T-helper 2 cell treated with Interferon-gamma antibody and Interleukin-4, amounts not matched to agents 5 μg/mL and 100 μg/mL, for 36 hours (primary cell): Measurements from ENCODE around the gene SRSF6.
A peak's percentile ranks its signal among the peaks of the same experiment; 100 is the strongest.
"Not testable (repeated sequence)": the region's sequence is repeated elsewhere in the genome, so short reads cannot be mapped to it uniquely, and the experiment has no call there.

Experiments used
- DNase-seq: peaks from one replicate; pipeline ENCODE4 v3.0.0; 2021; ENCODE audit warnings: low spot score
- H3K27ac Mint-ChIP-seq: one replicate; pipeline ENCODE4 v1.8.0; 2021; ENCODE audit warnings: mild to moderate bottlenecking, mixed read lengths
- H3K27me3 Mint-ChIP-seq: one replicate; pipeline ENCODE4 v1.8.0; 2021; ENCODE audit warnings: low read depth, mixed read lengths
- H3K36me3 Mint-ChIP-seq: one replicate; pipeline ENCODE4 v1.8.0; 2021; ENCODE audit warnings: low read depth, mixed read lengths
- H3K4me1 Mint-ChIP-seq: one replicate; pipeline ENCODE4 v1.8.0; 2021; ENCODE audit warnings: low read depth, mixed read lengths
- H3K4me3 Mint-ChIP-seq: one replicate; pipeline ENCODE4 v1.8.0; 2022; ENCODE audit warnings: mild to moderate bottlenecking, moderate library complexity, mixed read lengths
- H3K9me3 Mint-ChIP-seq: one replicate; pipeline ENCODE4 v1.8.0; 2021; ENCODE audit warnings: mixed read lengths

SRSF6 gene

DNA sequence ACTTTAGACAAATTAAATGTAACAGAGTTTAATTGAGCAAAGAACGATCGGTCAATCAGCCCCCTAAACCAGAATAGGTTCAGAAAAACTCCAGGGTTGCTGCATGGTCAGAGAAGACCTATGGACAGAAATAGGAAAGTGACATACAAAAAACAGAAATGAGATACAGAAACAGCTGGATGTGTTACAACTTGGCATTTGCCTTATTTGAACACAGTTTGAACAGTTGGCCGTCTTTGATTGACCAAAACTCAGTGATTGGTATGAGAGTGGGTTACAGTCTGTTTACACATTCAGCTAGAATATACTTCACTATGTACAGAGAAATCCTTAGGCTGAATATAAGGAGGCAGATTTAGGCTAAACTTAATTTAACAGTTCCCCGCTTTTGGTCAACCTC, 19.9 kb downstream of the SRSF6 start:
- H3K36me3 Mint-ChIP-seq, result peaks cover 1% of the 10 kb centered on the region
- no peak for DNase-seq
- H3K27me3 Mint-ChIP-seq, result peaks cover 36% of the 10 kb centered on the region
- H3K27ac Mint-ChIP-seq, result no peak overlapping the region
- no peak overlapping the region for H3K4me3 Mint-ChIP-seq
- H3K4me1 Mint-ChIP-seq, result peaks cover 1% of the 10 kb centered on the region
- no peaks in the 10 kb centered on the region for H3K9me3 Mint-ChIP-seq

DNA sequence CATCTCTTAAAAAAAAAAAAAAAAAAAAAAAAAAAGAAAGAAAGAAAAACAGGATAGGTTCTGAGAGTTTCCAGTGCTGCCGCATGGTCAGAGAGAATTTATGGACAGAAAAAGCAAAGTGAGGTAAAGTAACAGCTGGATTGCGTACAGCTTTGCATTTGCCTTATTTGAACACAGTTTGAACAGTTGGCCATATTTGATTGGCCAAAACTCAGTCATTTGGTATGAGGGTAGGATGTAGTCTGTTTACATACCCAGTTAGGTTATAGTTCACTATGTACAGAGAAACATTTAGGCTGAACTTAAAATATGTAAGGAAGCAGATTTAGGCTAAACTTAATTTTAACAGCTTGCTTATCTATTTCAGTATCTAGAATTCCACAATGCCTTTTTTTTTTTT, 32.3 kb downstream of the SRSF6 start:
- no peak for DNase-seq
- Mint-ChIP-seq H3K4me3 (no peak overlapping the region), H3K9me3 (peaks cover 11% of the 10 kb centered on the region), H3K4me1 (peaks cover 6% of the 10 kb centered on the region), H3K27ac (no peak overlapping the region), H3K27me3 (no peaks in the 10 kb centered on the region), H3K36me3 (no peaks in the 10 kb centered on the region)

DNA sequence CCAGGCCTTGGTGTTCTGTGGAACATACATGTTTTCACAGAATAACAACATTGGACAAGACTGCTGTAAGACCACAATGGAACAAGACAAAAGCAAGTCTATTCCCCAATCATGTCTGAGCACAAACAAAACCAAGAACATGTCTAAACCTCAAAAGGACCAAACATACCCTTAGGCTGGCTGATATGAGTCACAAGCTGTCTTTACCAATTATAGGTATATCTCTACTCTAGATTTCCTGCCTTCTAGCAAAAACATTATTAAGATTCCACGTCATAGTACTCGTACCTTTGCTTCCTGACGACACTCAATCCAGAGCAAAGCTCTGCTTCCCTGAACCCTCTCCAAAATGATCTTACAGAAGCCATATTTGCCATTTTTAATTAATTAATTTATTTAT, 34.4 kb downstream of the SRSF6 start:
- H3K27ac Mint-ChIP-seq, result no peak overlapping the region
- H3K9me3 Mint-ChIP-seq, result peaks cover 7% of the 10 kb centered on the region
- peaks cover 2% of the 10 kb centered on the region for H3K27me3 Mint-ChIP-seq
- H3K36me3 Mint-ChIP-seq, result no peaks in the 10 kb centered on the region
- H3K4me3 Mint-ChIP-seq, result no peak overlapping the region
- no peak for DNase-seq
- H3K4me1 Mint-ChIP-seq, result peaks cover 6% of the 10 kb centered on the region

DNA sequence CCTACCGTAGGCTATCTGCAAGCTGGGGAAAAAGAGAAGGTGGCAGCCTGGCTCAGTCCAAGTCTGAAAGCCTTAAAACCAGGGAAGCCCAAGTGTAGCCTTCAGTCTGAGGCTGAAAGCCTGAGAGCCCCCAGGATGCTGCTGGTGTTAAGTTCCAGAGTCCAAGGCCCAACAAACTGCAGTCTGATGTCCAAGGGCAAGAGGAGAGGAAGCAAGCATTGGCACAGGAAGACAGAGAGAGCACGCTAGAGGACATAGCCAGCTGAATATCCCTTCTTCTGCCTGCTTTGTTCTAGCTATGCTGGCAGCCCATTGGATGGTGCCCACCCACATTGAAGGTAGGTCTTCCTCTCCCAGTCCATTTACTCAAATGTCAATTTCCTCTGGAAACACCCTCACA, 37.7 kb downstream of the SRSF6 start:
- H3K4me1 Mint-ChIP-seq, result peaks cover 6% of the 10 kb centered on the region
- H3K36me3 Mint-ChIP-seq, result no peaks in the 10 kb centered on the region
- no peak for DNase-seq
- H3K9me3 Mint-ChIP-seq, result no peaks in the 10 kb centered on the region
- H3K4me3 Mint-ChIP-seq, result no peak overlapping the region
- peaks cover 2% of the 10 kb centered on the region for H3K27me3 Mint-ChIP-seq
- H3K27ac Mint-ChIP-seq, result no peak overlapping the region

DNA sequence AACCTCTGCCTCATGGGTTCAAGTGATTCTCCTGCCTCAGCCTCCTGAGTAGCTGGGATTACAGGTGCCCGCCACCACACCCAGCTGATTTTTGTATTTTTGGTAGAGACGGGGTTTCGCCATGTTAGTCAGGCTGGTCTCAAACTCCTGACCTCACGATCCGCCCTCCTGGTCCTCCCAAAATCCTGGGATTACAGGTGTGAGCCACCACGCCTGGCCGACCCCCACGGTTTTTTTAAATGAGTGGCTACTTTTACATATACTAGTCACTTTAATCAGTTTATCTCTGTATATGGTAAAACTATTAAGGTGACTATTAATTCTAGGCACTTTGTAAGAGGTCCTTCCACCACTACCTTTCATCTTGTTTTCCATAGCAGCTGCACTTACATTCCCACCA, 44.3 kb downstream of the SRSF6 start:
- peaks cover 37% of the 10 kb centered on the region for H3K27me3 Mint-ChIP-seq
- H3K9me3 Mint-ChIP-seq, H3K4me3 Mint-ChIP-seq, H3K36me3 Mint-ChIP-seq, H3K4me1 Mint-ChIP-seq, H3K27ac Mint-ChIP-seq, DNase-seq: not testable (repeated sequence)

DNA sequence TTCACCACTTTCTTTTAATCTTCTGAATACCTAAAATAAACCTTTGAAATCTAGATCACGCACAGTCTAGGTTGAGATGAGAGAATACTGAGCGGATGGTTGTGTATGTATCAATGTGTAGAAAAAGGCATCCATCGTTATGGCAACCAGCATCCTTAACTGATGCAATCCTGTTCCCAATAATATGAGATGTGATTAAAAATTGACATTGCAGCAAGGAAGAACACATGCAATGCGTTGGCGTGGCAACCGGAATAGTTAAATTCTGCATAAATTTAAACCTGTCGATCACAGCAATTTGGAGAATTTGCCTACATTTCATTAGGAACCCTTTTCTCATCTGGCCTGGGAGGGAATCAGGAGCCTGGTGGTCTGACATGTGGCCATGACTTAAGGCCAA, 48.5 kb downstream of the SRSF6 start:
- Mint-ChIP-seq H3K4me1 (no peaks in the 10 kb centered on the region), H3K9me3 (no peaks in the 10 kb centered on the region), H3K27me3 (peaks cover 56% of the 10 kb centered on the region), H3K36me3 (no peaks in the 10 kb centered on the region), H3K4me3 (no peak overlapping the region), H3K27ac (no peak overlapping the region)
- DNase-seq, result no peak

DNA sequence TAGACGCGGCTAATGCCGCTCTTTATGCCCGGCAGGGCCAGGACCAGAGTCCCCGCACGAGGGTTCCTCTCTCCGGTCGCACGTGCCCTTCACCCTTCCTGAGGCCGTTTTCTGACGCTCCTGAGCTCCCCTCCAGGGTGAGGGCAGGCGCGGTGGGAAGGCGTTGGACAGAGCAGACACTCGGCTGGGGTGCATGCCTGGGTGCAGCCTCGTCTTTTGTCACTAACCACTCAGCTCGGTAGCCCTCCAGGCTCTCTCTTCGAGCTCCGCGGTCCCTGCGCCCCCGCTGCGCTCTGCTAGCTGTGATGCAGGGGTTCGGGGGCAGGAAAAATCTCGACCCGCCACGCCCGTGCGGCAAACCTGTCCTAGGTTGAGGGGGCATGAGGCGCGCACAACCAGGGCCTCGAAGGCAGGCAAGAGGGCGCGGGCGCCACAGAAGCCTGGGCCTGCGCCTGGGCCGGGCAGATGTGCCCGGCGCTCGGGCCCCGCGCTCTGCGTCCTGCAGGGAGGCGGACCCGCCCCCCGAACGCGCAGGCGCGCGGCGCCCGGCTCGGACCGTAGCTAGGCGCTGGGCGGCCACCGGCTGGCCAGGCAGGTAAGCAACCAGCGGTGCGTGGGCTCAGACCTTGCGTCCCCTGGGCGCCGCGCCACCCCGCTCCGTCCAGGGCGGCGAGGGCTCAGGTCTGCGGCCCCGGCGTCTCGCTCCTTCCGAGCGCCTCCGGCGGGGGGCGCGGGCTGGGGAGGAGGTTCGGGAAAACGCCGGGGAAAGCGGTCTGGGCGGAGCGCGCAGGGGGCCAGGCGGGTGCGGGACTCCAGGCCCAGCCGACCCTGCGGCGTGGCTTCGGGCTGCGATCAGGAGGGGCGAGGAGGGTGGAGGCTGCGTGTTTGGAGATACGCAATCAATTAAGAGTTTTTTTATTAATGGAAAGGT, 49.7 kb downstream of the SRSF6 start, which contains the start of gene L3MBTL1:
Gene L3MBTL1, plus strand, starts transcription at position 548 of the 931 bp plus-strand sequence. CDS start 5,807 bp downstream, outside the sequence.
- H3K4me1 Mint-ChIP-seq, result no peaks in the 10 kb centered on the region
- H3K4me3 Mint-ChIP-seq, result peak within 1 kb of the TSS; percentile 62
- H3K36me3 Mint-ChIP-seq, result no peaks in the 10 kb centered on the region
- H3K9me3 Mint-ChIP-seq, result no peaks in the 10 kb centered on the region
- DNase-seq, result peak; percentile 29
- H3K27ac Mint-ChIP-seq, result no peak within 1 kb of the TSS
- peaks cover 53% of the 10 kb centered on the region for H3K27me3 Mint-ChIP-seq

DNA sequence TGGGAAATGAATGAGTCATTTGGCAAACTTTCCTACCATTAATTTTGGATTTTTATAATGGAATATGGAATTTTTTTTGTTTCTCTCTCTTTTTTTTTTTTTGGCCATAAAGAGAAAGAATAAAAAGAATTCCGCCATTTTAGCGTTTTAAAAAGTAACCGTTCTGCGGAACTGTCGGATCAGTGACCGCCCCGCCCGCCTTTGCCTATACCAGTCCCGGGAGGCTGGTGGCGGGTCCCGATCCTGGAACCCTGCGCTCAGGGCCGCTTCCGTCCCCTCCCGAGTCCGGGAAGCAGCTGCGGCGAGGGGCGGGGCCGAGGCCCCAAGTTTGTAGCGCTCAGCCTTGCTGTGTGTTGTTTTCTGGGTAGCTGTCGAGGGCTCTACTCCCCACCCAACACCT, 50.4 kb downstream of the SRSF6 start:
- Mint-ChIP-seq H3K27ac (no peak overlapping the region), H3K36me3 (no peaks in the 10 kb centered on the region), H3K4me3 (peak overlapping the region; percentile 62), H3K9me3 (no peaks in the 10 kb centered on the region), H3K4me1 (no peaks in the 10 kb centered on the region), H3K27me3 (peaks cover 50% of the 10 kb centered on the region)
- DNase-seq, result no peak

DNA sequence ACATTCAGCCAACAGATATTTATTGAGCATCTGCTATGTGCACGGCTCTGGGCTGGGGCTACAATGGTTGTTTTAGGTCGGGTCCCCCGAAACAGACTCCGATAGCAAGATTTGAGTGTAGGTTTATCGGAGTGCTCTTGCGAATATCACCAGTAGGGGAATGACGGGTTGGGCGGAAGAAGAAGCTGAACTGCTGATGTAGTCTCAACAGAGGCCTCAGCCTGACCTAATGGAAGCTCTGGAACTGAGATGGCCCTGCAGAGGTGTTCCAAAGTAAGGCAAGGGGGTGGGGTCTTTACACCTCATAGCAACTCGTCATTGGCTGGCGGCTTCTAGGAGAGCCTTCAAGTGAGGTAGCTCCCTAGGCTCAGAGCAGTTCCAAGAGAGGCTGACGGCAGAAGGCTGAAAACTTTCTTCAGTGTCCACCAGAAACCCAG, 50.9 kb downstream of the SRSF6 start:
- Mint-ChIP-seq H3K4me1 (no peaks in the 10 kb centered on the region), H3K27ac (no peak overlapping the region), H3K36me3 (no peaks in the 10 kb centered on the region), H3K9me3 (no peaks in the 10 kb centered on the region), H3K4me3 (peak overlapping the region; percentile 62), H3K27me3 (peaks cover 46% of the 10 kb centered on the region)
- no peak for DNase-seq

DNA sequence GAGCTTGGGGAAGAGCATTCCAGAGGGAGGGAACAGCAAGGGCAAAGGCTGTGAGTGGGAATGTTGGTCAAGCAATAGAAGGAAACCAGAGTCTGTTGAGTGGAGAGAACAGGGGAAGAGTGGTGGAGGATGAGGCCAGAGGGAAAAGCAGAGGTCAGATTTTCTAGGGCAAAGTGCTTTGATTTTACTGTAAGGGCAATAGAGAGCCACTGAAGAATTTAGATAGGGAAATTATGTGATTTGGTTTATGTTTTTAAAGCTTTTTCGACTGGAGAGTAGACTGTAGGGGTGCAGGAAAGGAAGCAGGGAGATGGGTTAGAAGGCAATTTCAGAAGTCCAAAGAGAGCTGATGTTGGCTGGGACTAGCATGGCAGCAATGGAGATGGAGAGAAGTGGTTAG, 54.2 kb downstream of the SRSF6 start:
- peaks cover 23% of the 10 kb centered on the region for H3K27me3 Mint-ChIP-seq
- no peak overlapping the region for H3K27ac Mint-ChIP-seq
- no peak for DNase-seq
- H3K36me3 Mint-ChIP-seq, result no peaks in the 10 kb centered on the region
- peaks cover 10% of the 10 kb centered on the region for H3K4me1 Mint-ChIP-seq
- H3K9me3 Mint-ChIP-seq, result no peaks in the 10 kb centered on the region
- H3K4me3 Mint-ChIP-seq, result no peak overlapping the region

DNA sequence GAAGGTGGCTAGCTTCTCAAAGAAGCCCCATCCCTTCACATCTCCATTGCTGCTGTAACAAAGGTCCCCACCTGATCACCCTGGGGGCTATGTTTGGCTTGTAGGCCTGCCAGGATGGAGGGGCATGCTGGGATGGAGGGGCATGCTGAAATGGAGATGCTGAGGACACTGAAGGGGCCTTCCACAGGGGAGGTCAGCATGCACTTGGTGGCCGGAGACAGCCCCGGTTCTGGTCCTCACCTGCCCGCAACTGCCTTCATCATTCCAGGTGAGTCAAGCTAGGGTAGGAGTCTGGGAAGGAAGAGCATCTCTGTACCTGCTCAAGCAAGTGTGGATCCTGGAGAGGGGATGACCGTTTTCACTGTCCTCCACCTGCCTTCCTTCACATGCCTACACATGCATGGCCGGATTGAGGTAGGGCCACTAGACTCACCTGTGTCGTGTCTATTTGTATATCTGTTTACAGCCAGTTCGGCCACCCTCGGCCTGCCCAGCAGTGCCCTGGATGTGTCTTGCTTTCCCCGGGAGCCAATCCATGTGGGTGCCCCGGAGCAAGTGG, 55.8 kb downstream of the SRSF6 start:
- no peak overlapping the region for H3K27ac Mint-ChIP-seq

More for the DNA sequence above, 55.8 kb downstream of the SRSF6 start:
- H3K4me3 Mint-ChIP-seq, result peak overlapping the region; percentile 96
- H3K27me3 Mint-ChIP-seq, result peaks cover 13% of the 10 kb centered on the region
- H3K36me3 Mint-ChIP-seq, result no peaks in the 10 kb centered on the region
- H3K9me3 Mint-ChIP-seq, result no peaks in the 10 kb centered on the region
- peaks cover 10% of the 10 kb centered on the region for H3K4me1 Mint-ChIP-seq
- no peak for DNase-seq
